ENCODE measurements around the gene PRR5L. TPM values are rescaled to one million over a fixed set of nuclear protein-coding genes. Genes with fewer than 3 reads are reported as not detected.

PRR5L gene
- polyA plus RNA-seq, 3 donors = 3.5 to 16.0 (median 7.4) TPM

GRCh38 chr11:36409152-36409816 lies 113.2 kb downstream of the PRR5L start:
- Mint-ChIP-seq H3K4me3 (peak overlapping the region; percentile 45 to 52), H3K36me3 (peaks cover 22 to 31% of the 10 kb centered on the region in 2 donors), H3K27me3 (ENCODE audit: low read depth in 3 of 3) (peaks cover 0 to 3% (median 0%) of the 10 kb centered on the region in 3 donors), H3K9me3 (no peaks in the 10 kb centered on the region), H3K27ac (peak overlapping the region; percentile 72 to 97 (median 87)), H3K4me1 (peaks cover 75% of the 10 kb centered on the region)
- WGBS (ENCODE audit: insufficient coverage) = no CpG with 5 or more reads among the region's 8 CpGs
- peak overlapping the region in 1 of 3 experiments; percentile 35 for H3K4me3 ChIP-seq (replicated peaks in 1 of 3; ENCODE audit: low read depth in 2 of 3, low read length in 3 of 3)
- no peak for TF ChIP-seq CTCF (IDR thresholded peaks at IDR 0.05)
- no peaks in the 10 kb centered on the region for H3K9me3 ChIP-seq (replicated peaks in 1 of 2; ENCODE audit: control insufficient read depth in 1 of 2, insufficient read depth in 1 of 2, low read length in 2 of 2)
- H3K79me2 ChIP-seq (ENCODE audit: insufficient read depth, low read length) = no peaks in the 10 kb centered on the region
- H3K4me2 ChIP-seq (replicated peaks; ENCODE audit: extremely low read depth, low read length, poor library complexity, severe bottlenecking) = peak overlapping the region; percentile 43
- no peaks in the 10 kb centered on the region for H3K27me3 ChIP-seq (ENCODE audit: control insufficient read depth in 2 of 2, insufficient read depth in 2 of 2, low read length in 2 of 2)
- peak overlapping the region; percentile 69 for H2AFZ ChIP-seq (ENCODE audit: insufficient read depth, low read depth, low read length, poor library complexity, severe bottlenecking)
- H3K27ac ChIP-seq (ENCODE audit: low read depth in 1 of 2, low read length in 2 of 2) = peak overlapping the region; percentile 27 to 95
- H3K36me3 ChIP-seq (replicated peaks in 1 of 2; ENCODE audit: control insufficient read depth in 1 of 2, insufficient read depth in 2 of 2, low read length in 2 of 2) = no peaks in the 10 kb centered on the region
- intact Hi-C loops (cut with micrococcal nuclease) = loop anchor here in 1 of 2 donors (5.0 kb wide), 1 partner anchor 37 kb away; no protein-coding TSS in a partner anchor
- no peak overlapping the region for H3K9ac ChIP-seq (ENCODE audit: insufficient read depth, low read length, poor library complexity, severe bottlenecking)
- H4K20me1 ChIP-seq (ENCODE audit: insufficient read depth, low read length) = no peaks in the 10 kb centered on the region
- peaks cover 68 to 70% of the 10 kb centered on the region in 2 donors for H3K4me1 ChIP-seq (ENCODE audit: control insufficient read depth in 1 of 2, insufficient read depth in 2 of 2, low read length in 2 of 2)
- DNase-seq = peak in 1 of 3 donors; percentile 47

- Histone ChIP-seq H3K9ac (ENCODE audit: insufficient read depth, low read length, poor library complexity, severe bottlenecking) (peak overlapping the region; percentile 24), H3K4me3 (replicated peaks in 1 of 3; ENCODE audit: low read depth in 2 of 3, low read length in 3 of 3) (peak overlapping the region in 1 of 3 experiments; percentile 55), H3K36me3 (replicated peaks in 1 of 2; ENCODE audit: control insufficient read depth in 1 of 2, insufficient read depth in 2 of 2, low read length in 2 of 2) (no peaks in the 10 kb centered on the region), H4K20me1 (ENCODE audit: insufficient read depth, low read length) (no peaks in the 10 kb centered on the region), H2AFZ (ENCODE audit: insufficient read depth, low read depth, low read length, poor library complexity, severe bottlenecking) (peak overlapping the region; percentile 39), H3K4me2 (replicated peaks; ENCODE audit: extremely low read depth, low read length, poor library complexity, severe bottlenecking) (peak overlapping the region; percentile 63), H3K4me1 (ENCODE audit: control insufficient read depth in 1 of 2, insufficient read depth in 2 of 2, low read length in 2 of 2) (peaks cover 68 to 70% of the 10 kb centered on the region in 2 donors), H3K79me2 (ENCODE audit: insufficient read depth, low read length) (no peaks in the 10 kb centered on the region), H3K9me3 (replicated peaks in 1 of 2; ENCODE audit: control insufficient read depth in 1 of 2, insufficient read depth in 1 of 2, low read length in 2 of 2) (no peaks in the 10 kb centered on the region), H3K27me3 (ENCODE audit: control insufficient read depth in 2 of 2, insufficient read depth in 2 of 2, low read length in 2 of 2) (no peaks in the 10 kb centered on the region), H3K27ac (ENCODE audit: low read depth in 1 of 2, low read length in 2 of 2) (peak overlapping the region; percentile 81 to 95)
- peak overlapping the region; percentile 90 to 97 (median 95) for H3K27ac Mint-ChIP-seq
- intact Hi-C loops (cut with micrococcal nuclease) = loop anchor here in 1 of 2 donors (5.0 kb wide), 1 partner anchor 34 kb away; no protein-coding TSS in a partner anchor
- peak overlapping the region; percentile 27 to 67 for H3K4me3 Mint-ChIP-seq
- no peaks in the 10 kb centered on the region for H3K27me3 Mint-ChIP-seq (ENCODE audit: low read depth in 3 of 3)
- WGBS (ENCODE audit: insufficient coverage) = no CpG with 5 or more reads among the region's 9 CpGs
- H3K4me1 Mint-ChIP-seq = peaks cover 74% of the 10 kb centered on the region
- DNase-seq = peak; percentile 96 to 97 (median 96)
- no peak for TF ChIP-seq CTCF (IDR thresholded peaks at IDR 0.05)
- no peaks in the 10 kb centered on the region for H3K9me3 Mint-ChIP-seq
- H3K36me3 Mint-ChIP-seq = peaks cover 16 to 18% of the 10 kb centered on the region in 2 donors
These were observed 115.1 kb downstream of the PRR5L start for GRCh38 chr11:36411202-36411640.

Data from CD14-positive monocyte (primary cell).